Left ventricle myocardium inferior (tissue), 1 donor: ENCODE data around the gene NOVA1. TPM values are rescaled to one million over a fixed set of nuclear protein-coding genes. Genes with fewer than 3 reads are reported as not detected.
"Not testable (repeated sequence)": the region's sequence is repeated elsewhere in the genome, so short reads cannot be mapped to it uniquely, and the experiment has no call there.

Experiments used
- DNase-seq: peaks from one replicate; pipeline ENCODE4 v3.0.0-alpha.2; 2020
- H3K27ac ChIP-seq: fragments of 200-600 bp; replicated peaks from 2 replicates; pipeline ENCODE4 v1.8.0; 2021
- H3K27me3 ChIP-seq: fragments of 200-600 bp; 2 replicates; pipeline ENCODE4 v1.8.0; 2021; ENCODE audit warnings: low read depth
- H3K36me3 ChIP-seq: fragments of 200-600 bp; 2 replicates; pipeline ENCODE4 v1.8.0; 2021
- H3K4me1 ChIP-seq: fragments of 200-600 bp; 2 replicates; pipeline ENCODE4 v1.8.0; 2021
- H3K4me3 ChIP-seq: fragments of 200-600 bp; 2 replicates; pipeline ENCODE4 v1.8.0; 2021; ENCODE audit warnings: mild to moderate bottlenecking, moderate library complexity
- H3K9me3 ChIP-seq: fragments of 200-600 bp; replicated peaks from 2 replicates; pipeline ENCODE4 v1.8.0; 2021
- CTCF ChIP-seq: fragments of 200-600 bp; IDR thresholded peaks from 2 replicates; pipeline ENCODE4 v1.8.0; 2021; ENCODE audit warnings: antibody characterized with exemption, mild to moderate bottlenecking, borderline replicate concordance
- intact Hi-C: fragments of 100-400 bp; cut with micrococcal nuclease; formaldehyde crosslinking; loops from one replicate; pipeline ENCODE4 v1.11.0; 2022
- long read RNA-seq: library from polyadenylated mRNA; unstranded; transcript quantifications from one replicate; pipeline ENCODE4 v2.0.0, GENCODE V29; 2021
- total RNA-seq: library from RNA; stranded (reverse); fragmentation: NEBNext Ultra II Directional; extraction: Animal tissue kit (Norgen Biotek cat#: 25700); gene quantifications from one replicate; pipeline ENCODE4 v1.2.1, GENCODE V29; 2021
- donor health status: DM: no; HTN: yes; CAD: no; lungs with severe emphysema.

NOVA1 gene
- 3.7 TPM for total RNA-seq
- long read RNA-seq, partial matches to known transcripts: 1 of 1 reads
- long read RNA-seq, other reads (novel, unspliced or antisense): 0 of 1 reads

- H3K4me3 ChIP-seq: peak within 1 kb of the TSS; percentile 73
- H3K27me3 ChIP-seq: peaks cover 51% of the 10 kb centered on the region
- TF ChIP-seq CTCF: no peak
- H3K4me1 ChIP-seq: peaks cover 15% of the 10 kb centered on the region
- intact Hi-C loops: no loop called here
- DNase-seq: no peak
- H3K36me3 ChIP-seq: no peaks in the 10 kb centered on the region
- no peaks in the 10 kb centered on the region for H3K9me3 ChIP-seq
- peak within 1 kb of the TSS; percentile 81 for H3K27ac ChIP-seq
Measured at GRCh38 chr14:26597589-26598080, at the start of gene NOVA1. Gene NOVA1 (minus strand): TSS chr14:26598033. CDS start chr14:26597436, 597 bp downstream.

- DNase-seq, H3K4me3 ChIP-seq, H3K27me3 ChIP-seq, intact Hi-C loops, H3K36me3 ChIP-seq, H3K4me1 ChIP-seq, H3K27ac ChIP-seq: not testable (repeated sequence)
- peaks cover 18% of the 10 kb centered on the region for H3K9me3 ChIP-seq
Measured at GRCh38 chr14:26645057-26645456, 47.2 kb upstream of the NOVA1 start.

- intact Hi-C loops: no loop called here
- no peak for DNase-seq
- TF ChIP-seq CTCF: no peak
- Histone ChIP-seq H3K27ac (no peak overlapping the region), H3K27me3 (no peaks in the 10 kb centered on the region), H3K9me3 (peaks cover 18% of the 10 kb centered on the region), H3K36me3 (no peaks in the 10 kb centered on the region), H3K4me1 (no peaks in the 10 kb centered on the region), H3K4me3 (peak overlapping the region; percentile 9)
Measured at GRCh38 chr14:26636561-26636960, 38.7 kb upstream of the NOVA1 start.

GRCh38 chr14:26634946-26635345, 37.1 kb upstream of the NOVA1 start:
- H3K36me3 ChIP-seq, intact Hi-C loops: not testable (repeated sequence)

GRCh38 chr14:26626256-26626655, 28.4 kb upstream of the NOVA1 start:
- TF ChIP-seq CTCF: no peak
- Histone ChIP-seq H3K4me1 (no peaks in the 10 kb centered on the region), H3K9me3 (peaks cover 6% of the 10 kb centered on the region), H3K36me3 (no peaks in the 10 kb centered on the region), H3K27ac (no peak overlapping the region), H3K27me3 (no peaks in the 10 kb centered on the region), H3K4me3 (no peak overlapping the region)
- no peak for DNase-seq
- intact Hi-C loops: no loop called here

More at GRCh38 chr14:26634946-26635345, 37.1 kb upstream of the NOVA1 start:
- not testable (repeated sequence) for H3K4me3 ChIP-seq, DNase-seq, H3K27ac ChIP-seq, H3K27me3 ChIP-seq, H3K4me1 ChIP-seq, H3K9me3 ChIP-seq

- no peaks in the 10 kb centered on the region for H3K36me3 ChIP-seq
- TF ChIP-seq CTCF: no peak
- H3K4me3 ChIP-seq: no peak overlapping the region
- H3K27ac ChIP-seq: no peak overlapping the region
- intact Hi-C loops: no loop called here
- H3K9me3 ChIP-seq: peaks cover 8% of the 10 kb centered on the region
- H3K27me3 ChIP-seq: no peaks in the 10 kb centered on the region
- no peak for DNase-seq
- no peaks in the 10 kb centered on the region for H3K4me1 ChIP-seq
Measured at GRCh38 chr14:26622611-26623010, 24.8 kb upstream of the NOVA1 start.
